Heart right ventricle (tissue), 16 donors: ENCODE data around the gene C18orf54. TPM values are rescaled to one million over a fixed set of nuclear protein-coding genes. Genes with fewer than 3 reads are reported as not detected.
A peak's percentile ranks its signal among the peaks of the same experiment; 100 is the strongest.

ENCODE experiments used
- ATAC-seq, 8 donors: fragments of 200-7000 bp; cut with Tn5 transposase; one replicate each; pipeline ENCODE4 v1.9.1; 2020; ENCODE audit warnings: mild to moderate bottlenecking in 8 of 8, moderate library complexity in 8 of 8, moderate number of reproducible peaks in 1 of 8
- DNase-seq, 2 donors: peaks; one replicate each; pipeline ENCODE4 v3.0.0-alpha.2; 2020
- H3K27ac ChIP-seq, 10 donors: fragments of 200-600 bp; sonication (generic) in 2 of 10; one replicate each; pipeline versions ENCODE4 v1.5.0 to v1.8.0; 2020 to 2022; ENCODE audit warnings: mild to moderate bottlenecking in 3 of 10
- H3K27me3 ChIP-seq, 7 donors: fragments of 200-600 bp; one replicate each; pipeline ENCODE4 v1.8.0; 2021 to 2022; ENCODE audit warnings: mild to moderate bottlenecking in 2 of 7
- H3K36me3 ChIP-seq, 9 donors: fragments of 200-600 bp; sonication (generic) in 1 of 9; one replicate each; pipeline versions ENCODE4 v1.5.0 to v1.8.0; 2020 to 2022; ENCODE audit warnings: mild to moderate bottlenecking in 2 of 9
- H3K4me1 ChIP-seq, 9 donors: fragments of 200-600 bp; sonication (generic) in 1 of 9; one replicate each; pipeline versions ENCODE4 v1.5.0 to v1.8.0; 2020 to 2022; ENCODE audit warnings: mild to moderate bottlenecking in 4 of 9
- H3K4me3 ChIP-seq, 10 donors: fragments of 200-600 bp; sonication (generic) in 2 of 10; one replicate each; pipeline versions ENCODE4 v1.5.0 to v1.8.0; 2020 to 2022; ENCODE audit warnings: mild to moderate bottlenecking in 7 of 10, moderate library complexity in 2 of 10
- H3K9me3 ChIP-seq, 11 donors: fragments of 200-600 bp in 10 of 11; sonication (generic) in 2 of 11; one replicate each; pipeline versions ENCODE4 v1.5.0 to v1.8.0; 2013 to 2022; ENCODE audit warnings: mild to moderate bottlenecking in 2 of 11, control low read depth in 1 of 11, moderate library complexity in 1 of 11
- CTCF ChIP-seq, 9 donors: fragments of 200-600 bp; sonication (generic) in 2 of 9; IDR thresholded peaks; one replicate each; pipeline versions ENCODE4 v1.5.0 to v1.8.0; 2021 to 2022; ENCODE audit warnings: antibody characterized with exemption in 9 of 9, mild to moderate bottlenecking in 5 of 9, moderate library complexity in 1 of 9
- WGBS, 2 donors: extraction: QIAGEN DNeasy Blood & Tissue Kit; methylation state at CpG; one replicate each; pipeline ENCODE4 v1.1.7; 2013; ENCODE audit warnings: inconsistent platforms in 1 of 2; 5-methylcytosine and 5-hydroxymethylcytosine counted together
- intact Hi-C, 10 donors: fragments of 100-400 bp; cut with DNase I; formaldehyde crosslinking; loops; one replicate each; pipeline versions ENCODE4 v1.11.1 to v1.14.2; 2022
- polyA plus RNA-seq, 2 donors: library from polyadenylated mRNA; stranded (reverse); fragments of 200-250 nt; gene quantifications; one replicate each; pipeline ENCODE4 v1.2.3, GENCODE V29; 2013
- total RNA-seq, 10 donors: library from RNA; stranded (reverse); fragmentation: NEBNext Ultra II Directional in 3 of 10; extraction: Animal tissue kit (Norgen Biotek cat#: 25700) in 3 of 10; gene quantifications; one replicate each; pipeline versions ENCODE4 v1.2.1 to v1.2.4, GENCODE V29; 2021 to 2023
- donor health status: Arrhythmogenic right ventricular cardiomyopathy.
- donor health status: ischemic (EF 13 %, LVEDD 7.1; RV severe dilation, severe dysfunction).
- donor health status: healthy with polysubstance abuse.
- donor health status: DM: no; HTN: yes; CAD: no.
- donor health status: DM: no; HTN: no; CAD: no.
- donor health status: ischemic (EF 25% LVEDD 6.9; RV normal size, moderate dysfunction).
- donor health status: ischemic (EF 25% LVEDD 5.7; RV mildly dilated, moderate dysfunction).
- donor health status: healthy.
- donor health status: DM: yes; HTN: yes; CAD: no.
- donor health status: Ischemic cardiomyopathy.
- donor health status: ischemic (EF 35%, LVEDD 5.7; RV mildly dilated, moderate dysfunction).
- donor health status: nonischemic (EF 11% LVEDD 7.7; RV severe dilation, severe dysfunction).
- donor health status: DM: yes; HTN: yes; CAD: no.
- donor health status: PGD.
- donor health status: ischemic (EF 29% LVEDD 5.4; RV normal size, mild dysfunction).
- donor health status: nonischemic (EF 23%, LVEDD 6.1; RV moderate dilation, normal function).

C18orf54 gene
- total and polyA plus RNA-seq, 12 donors, result 0.45 to 2.9 (median 0.90) TPM

- Histone ChIP-seq H3K4me3 (no peak overlapping the region), H3K27ac (no peak overlapping the region), H3K27me3 (no peaks in the 10 kb centered on the region), H3K9me3 (no peaks in the 10 kb centered on the region), H3K4me1 (peaks cover 0 to 7% (median 0%) of the 10 kb centered on the region in 9 donors), H3K36me3 (no peaks in the 10 kb centered on the region)
- no peak for TF ChIP-seq CTCF (IDR thresholded peaks at IDR 0.05)
- no peak for DNase-seq
- WGBS, 2 donors, result 88 to 89% methylated on average over 3 of the region's 3 CpGs
- ATAC-seq, result no peak
- intact Hi-C loops, result no loop called here
Observed at GRCh38 chr18:54387631-54388030, 29.9 kb downstream of the C18orf54 start.

- Histone ChIP-seq H3K27me3 (no peaks in the 10 kb centered on the region), H3K4me1 (peaks cover 0 to 7% (median 0%) of the 10 kb centered on the region in 9 donors), H3K36me3 (no peaks in the 10 kb centered on the region), H3K4me3 (no peak overlapping the region), H3K27ac (no peak overlapping the region), H3K9me3 (no peaks in the 10 kb centered on the region)
- no peak for TF ChIP-seq CTCF (IDR thresholded peaks at IDR 0.05)
- intact Hi-C loops, result no loop called here
- 57 to 58% methylated on average over 6 of the region's 6 CpGs for WGBS, 2 donors
- DNase-seq (no peak), ATAC-seq (peak in 1 of 8 donors; percentile 24)
Observed at GRCh38 chr18:54388203-54389142, 30.8 kb downstream of the C18orf54 start.

- no peaks in the 10 kb centered on the region for H3K27me3 ChIP-seq
- ATAC-seq (no peak), DNase-seq (no peak)
- 40 to 46% methylated on average over 2 of the region's 2 CpGs for WGBS, 2 donors
- intact Hi-C loops, result no loop called here
- H3K4me3 ChIP-seq, result no peak overlapping the region
- H3K4me1 ChIP-seq, result peaks cover 0 to 7% (median 0%) of the 10 kb centered on the region in 9 donors
- H3K27ac ChIP-seq, result no peak overlapping the region
- H3K9me3 ChIP-seq, result no peaks in the 10 kb centered on the region
- no peak for TF ChIP-seq CTCF (IDR thresholded peaks at IDR 0.05)
- H3K36me3 ChIP-seq, result no peaks in the 10 kb centered on the region
Observed at GRCh38 chr18:54389143-54389505, 31.4 kb downstream of the C18orf54 start.

GRCh38 chr18:54390838-54391237, 33.1 kb downstream of the C18orf54 start:
- ATAC-seq (no peak), DNase-seq (no peak)
- TF ChIP-seq CTCF (IDR thresholded peaks at IDR 0.05), result no peak
- H3K27me3 ChIP-seq, result no peaks in the 10 kb centered on the region
- peaks cover 0 to 7% (median 0%) of the 10 kb centered on the region in 9 donors for H3K4me1 ChIP-seq
- intact Hi-C loops, result loop anchor here in 4 of 10 donors (5.0 to 10.0 kb wide), 4 partner anchors 254 to 591 kb away; no protein-coding TSS in a partner anchor
- no peaks in the 10 kb centered on the region for H3K9me3 ChIP-seq
- H3K4me3 ChIP-seq, result no peak overlapping the region
- no peaks in the 10 kb centered on the region for H3K36me3 ChIP-seq
- 58 to 71% methylated on average over 3 of the region's 3 CpGs for WGBS, 2 donors
- H3K27ac ChIP-seq, result no peak overlapping the region
